C4-2B (cell line): ENCODE measurements around the gene GJA3.

Source experiments
- CTCF ChIP-seq: fragments of 450-650 bp; conservative IDR thresholded peaks from 2 replicates; pipeline ENCODE4 v1.5.1; 2017; ENCODE audit warnings: mild to moderate bottlenecking
- ZFX ChIP-seq: fragments of 450-650 bp; IDR thresholded peaks from 2 replicates; pipeline ENCODE4 v1.6.1; 2017

DNA sequence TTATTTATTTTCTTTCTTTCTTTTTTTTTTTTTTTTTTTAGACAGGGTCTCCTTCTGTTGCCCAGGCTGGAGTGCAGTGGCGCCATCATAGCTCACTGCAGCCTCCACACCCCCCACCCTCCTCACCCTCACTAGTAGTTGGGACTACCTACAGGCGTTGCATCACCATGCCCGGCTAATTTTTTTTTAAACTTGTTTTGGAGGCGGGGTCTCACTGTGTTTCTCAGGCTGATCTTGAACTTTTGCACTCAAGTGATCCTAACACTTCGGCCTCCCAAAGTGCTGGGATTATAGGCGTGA lies 33.6 kb downstream of the GJA3 start:
- TF ChIP-seq CTCF (no peak), ZFX (no peak)
